H9 (cell line): ENCODE data around the gene ZNF718. TPM values are rescaled to one million over a fixed set of nuclear protein-coding genes. Genes with fewer than 3 reads are reported as not detected.

ENCODE experiments used
- DNase-seq: peaks from one replicate; pipeline ENCODE4 v3.0.0-alpha.2; 2017
- H2AFZ ChIP-seq: one replicate; pipeline ENCODE4 v1.6.1; 2013; ENCODE audit warnings: mild to moderate bottlenecking, low read length, control low read depth, moderate library complexity
- H2AK5ac ChIP-seq: 2 replicates; pipeline ENCODE4 v1.6.1; 2013; ENCODE audit warnings: low read length, control low read depth, mixed read lengths; ENCODE audit not compliant: insufficient read length
- H2BK120ac ChIP-seq: one replicate; pipeline ENCODE4 v1.6.1; 2013; ENCODE audit warnings: low read depth, mild to moderate bottlenecking, low read length, control low read depth, inconsistent platforms; ENCODE audit not compliant: poor library complexity, severe bottlenecking
- H2BK12ac ChIP-seq: 2 replicates; pipeline ENCODE4 v1.6.1; 2013; ENCODE audit warnings: low read length, control low read depth, mixed read lengths, low read depth; ENCODE audit not compliant: insufficient read length
- H2BK15ac ChIP-seq: 2 replicates; pipeline ENCODE4 v1.6.1; 2013; ENCODE audit warnings: low read depth, low read length, control low read depth
- H2BK20ac ChIP-seq: one replicate; pipeline ENCODE4 v1.6.1; 2013; ENCODE audit warnings: low read depth, mild to moderate bottlenecking, low read length, control low read depth, inconsistent platforms; ENCODE audit not compliant: poor library complexity, severe bottlenecking
- H2BK5ac ChIP-seq: 2 replicates; pipeline ENCODE4 v1.6.1; 2013; ENCODE audit warnings: low read length, control low read depth, mixed read lengths; ENCODE audit not compliant: insufficient read length
- H3K14ac ChIP-seq: 2 replicates; pipeline ENCODE4 v1.6.1; 2013; ENCODE audit warnings: low read length, control low read depth; ENCODE audit not compliant: insufficient read depth
- H3K18ac ChIP-seq: 2 replicates; pipeline ENCODE4 v1.6.1; 2013; ENCODE audit warnings: low read depth, mild to moderate bottlenecking, mixed read lengths, low read length, control low read depth; ENCODE audit not compliant: insufficient read length
- H3K23ac ChIP-seq: 2 replicates; pipeline ENCODE4 v1.6.1; 2013; ENCODE audit warnings: low read length, control low read depth, mixed read lengths, low read depth; ENCODE audit not compliant: insufficient read length
- H3K23me2 ChIP-seq: 2 replicates; pipeline ENCODE4 v1.6.1; 2013; ENCODE audit warnings: low read depth, mild to moderate bottlenecking, mixed read lengths, low read length, control low read depth; ENCODE audit not compliant: insufficient read length, poor library complexity, severe bottlenecking
- H3K27ac ChIP-seq: 2 replicates; pipeline ENCODE4 v1.5.1; 2013; ENCODE audit warnings: low read length, control low read depth, mixed read lengths, low read depth; ENCODE audit not compliant: insufficient read length
- H3K27me3 ChIP-seq: 2 replicates; pipeline ENCODE4 v1.6.1; 2013; ENCODE audit warnings: low read length, control low read depth, inconsistent platforms; ENCODE audit not compliant: insufficient read depth
- H3K4ac ChIP-seq: 2 replicates; pipeline ENCODE4 v1.6.1; 2013; ENCODE audit warnings: low read depth, mild to moderate bottlenecking, control low read depth, inconsistent platforms, low read length, moderate library complexity
- H3K4me1 ChIP-seq: 2 replicates; pipeline ENCODE4 v1.6.1; 2013; ENCODE audit warnings: low read length, control low read depth, inconsistent platforms; ENCODE audit not compliant: insufficient read depth
- H3K4me2 ChIP-seq: 2 replicates; pipeline ENCODE4 v1.6.1; 2013; ENCODE audit warnings: low read length, control low read depth, mixed read lengths; ENCODE audit not compliant: insufficient read length, insufficient read depth
- H3K56ac ChIP-seq: 2 replicates; pipeline ENCODE4 v1.6.1; 2013; ENCODE audit warnings: low read depth, mild to moderate bottlenecking, mixed read lengths, low read length, control low read depth; ENCODE audit not compliant: insufficient read length
- H3K79me1 ChIP-seq: 2 replicates; pipeline ENCODE4 v1.6.1; 2013; ENCODE audit warnings: low read depth, mild to moderate bottlenecking, moderate library complexity, low read length, control low read depth, inconsistent platforms; ENCODE audit not compliant: insufficient read depth, poor library complexity, severe bottlenecking
- H3K79me2 ChIP-seq: 2 replicates; pipeline ENCODE4 v1.6.1; 2013; ENCODE audit warnings: low read length, control low read depth, inconsistent platforms; ENCODE audit not compliant: insufficient read depth
- H3K9ac ChIP-seq: 2 replicates; pipeline ENCODE4 v1.6.1; 2013; ENCODE audit warnings: low read length, control low read depth, mixed read lengths; ENCODE audit not compliant: insufficient read length; ENCODE audit errors: extremely low read depth
- H3K9me3 ChIP-seq: one replicate; pipeline ENCODE4 v1.6.1; 2013; ENCODE audit warnings: low read depth, low read length, inconsistent platforms; ENCODE audit not compliant: control insufficient read depth
- H3T11ph ChIP-seq: one replicate; pipeline ENCODE4 v1.6.1; 2013; ENCODE audit warnings: mild to moderate bottlenecking, low read length, control low read depth, inconsistent platforms
- H4K20me1 ChIP-seq: one replicate; pipeline ENCODE4 v1.6.1; 2013; ENCODE audit not compliant: control insufficient read depth, insufficient read length, insufficient read depth
- H4K5ac ChIP-seq: 2 replicates; pipeline ENCODE4 v1.6.1; 2013; ENCODE audit warnings: low read depth, mild to moderate bottlenecking, mixed read lengths, low read length, control low read depth; ENCODE audit not compliant: insufficient read length
- H4K8ac ChIP-seq: replicated peaks from 2 replicates; pipeline ENCODE4 v1.6.1; 2013; ENCODE audit warnings: low read length, control low read depth, mixed read lengths, low read depth; ENCODE audit not compliant: insufficient read length
- H4K91ac ChIP-seq: 2 replicates; pipeline ENCODE4 v1.6.1; 2013; ENCODE audit warnings: low read depth, mild to moderate bottlenecking, moderate library complexity, mixed read lengths, low read length, control low read depth; ENCODE audit not compliant: insufficient read length
- H3K27ac Mint-ChIP-seq, 3 experiments: 2 replicates in 2 of 3; 3 replicates in 1 of 3; pipeline ENCODE4 v1.8.0; 2020 to 2021; ENCODE audit warnings: mixed read lengths in 3 of 3, mild to moderate bottlenecking in 1 of 3, moderate library complexity in 1 of 3
- H3K27me3 Mint-ChIP-seq: 2 replicates; pipeline ENCODE4 v1.8.0; 2021; ENCODE audit warnings: low read depth, mild to moderate bottlenecking, moderate library complexity, mixed read lengths
- H3K36me3 Mint-ChIP-seq, 3 experiments: 2 replicates in 2 of 3; 3 replicates in 1 of 3; pipeline ENCODE4 v1.8.0; 2020 to 2021; ENCODE audit warnings: low read depth in 3 of 3, mixed read lengths in 3 of 3; ENCODE audit not compliant: insufficient read depth in 1 of 3
- H3K4me1 Mint-ChIP-seq, 2 experiments: 2 replicates each; pipeline ENCODE4 v1.8.0; 2020; ENCODE audit warnings: mixed read lengths in 2 of 2
- H3K4me3 Mint-ChIP-seq, 2 experiments: 2 replicates in 1 of 2; 3 replicates in 1 of 2; pipeline ENCODE4 v1.8.0; 2020 to 2021; ENCODE audit warnings: mild to moderate bottlenecking in 2 of 2, mixed read lengths in 2 of 2, moderate library complexity in 1 of 2
- H3K9me3 Mint-ChIP-seq, 2 experiments: 2 replicates in 1 of 2; 3 replicates in 1 of 2; pipeline ENCODE4 v1.8.0; 2020; ENCODE audit warnings: mild to moderate bottlenecking in 2 of 2, mixed read lengths in 2 of 2, moderate library complexity in 1 of 2
- CTCF ChIP-seq: fragments of 200-600 bp; sonication (generic); conservative IDR thresholded peaks from 3 replicates; pipeline ENCODE4 v1.8.0; 2021; ENCODE audit warnings: antibody characterized with exemption, mild to moderate bottlenecking
- WGBS: extraction: QIAGEN DNeasy Blood & Tissue Kit; methylation state at CpG from one replicate; pipeline ENCODE4 v1.1.7; 2013; ENCODE audit warnings: missing lambda C conversion rate, low lambda C conversion rate, mixed read lengths; ENCODE audit not compliant: insufficient read length; ENCODE audit errors: extremely low coverage; 5-methylcytosine and 5-hydroxymethylcytosine counted together
- total RNA-seq: library from RNA; stranded (reverse); gene quantifications from 2 replicates; pipeline ENCODE4 v1.2.1, GENCODE V29; 2021

Gene ZNF718
- total RNA-seq, 1 experiment from 2014 or later, result 12.5 TPM

GRCh38 chr4:125833-126232 is 1.5 kb downstream of the ZNF718 start:
- Mint-ChIP-seq H3K4me3 (peak overlapping the region; percentile 98 to 100), H3K36me3 (peaks cover 18 to 32% (median 21%) of the 10 kb centered on the region in 3 experiments), H3K27ac (peak overlapping the region; percentile 66 to 100 (median 100); a peak in 4 of 7 replicates), H3K27me3 (peaks cover 2% of the 10 kb centered on the region; the same call in 1 of the 2 replicates), H3K9me3 (peaks cover 25 to 42% of the 10 kb centered on the region in 2 experiments), H3K4me1 (peaks cover 6 to 10% of the 10 kb centered on the region in 2 experiments)
- no peaks in the 10 kb centered on the region for H4K20me1 ChIP-seq
- no peak for TF ChIP-seq CTCF
- H3K9ac ChIP-seq, result peak overlapping the region; percentile 100
- WGBS, result no CpG with 5 or more reads among the region's 5 CpGs
- no peak overlapping the region for H2BK120ac ChIP-seq
- no peak overlapping the region for H3K4ac ChIP-seq
- no peak overlapping the region for H4K8ac ChIP-seq
- no peak overlapping the region for H3K14ac ChIP-seq
- H3K79me1 ChIP-seq, result no peaks in the 10 kb centered on the region
- H3K23ac ChIP-seq, result no peak overlapping the region
- peaks cover 16% of the 10 kb centered on the region for H3K79me2 ChIP-seq
- H3K9me3 ChIP-seq, result no peaks in the 10 kb centered on the region
- H4K91ac ChIP-seq, result no peak overlapping the region
- H2BK12ac ChIP-seq, result no peak overlapping the region
- H2AFZ ChIP-seq, result no peak overlapping the region
- H2BK15ac ChIP-seq, result no peak overlapping the region
- no peak overlapping the region for H3K18ac ChIP-seq
- no peak overlapping the region for H3T11ph ChIP-seq
- peak overlapping the region; percentile 52 for H3K4me2 ChIP-seq
- H2AK5ac ChIP-seq, result no peak overlapping the region
- H2BK20ac ChIP-seq, result no peak overlapping the region
- no peaks in the 10 kb centered on the region for H3K27me3 ChIP-seq
- no peak overlapping the region for H3K56ac ChIP-seq
- H3K27ac ChIP-seq, result no peak overlapping the region
- no peak for DNase-seq
- no peak overlapping the region for H4K5ac ChIP-seq
- H3K4me1 ChIP-seq, result no peaks in the 10 kb centered on the region
- H2BK5ac ChIP-seq, result no peak overlapping the region
- peaks cover 9% of the 10 kb centered on the region for H3K23me2 ChIP-seq
